Measurements from ENCODE around the gene SMIM32.

DNA sequence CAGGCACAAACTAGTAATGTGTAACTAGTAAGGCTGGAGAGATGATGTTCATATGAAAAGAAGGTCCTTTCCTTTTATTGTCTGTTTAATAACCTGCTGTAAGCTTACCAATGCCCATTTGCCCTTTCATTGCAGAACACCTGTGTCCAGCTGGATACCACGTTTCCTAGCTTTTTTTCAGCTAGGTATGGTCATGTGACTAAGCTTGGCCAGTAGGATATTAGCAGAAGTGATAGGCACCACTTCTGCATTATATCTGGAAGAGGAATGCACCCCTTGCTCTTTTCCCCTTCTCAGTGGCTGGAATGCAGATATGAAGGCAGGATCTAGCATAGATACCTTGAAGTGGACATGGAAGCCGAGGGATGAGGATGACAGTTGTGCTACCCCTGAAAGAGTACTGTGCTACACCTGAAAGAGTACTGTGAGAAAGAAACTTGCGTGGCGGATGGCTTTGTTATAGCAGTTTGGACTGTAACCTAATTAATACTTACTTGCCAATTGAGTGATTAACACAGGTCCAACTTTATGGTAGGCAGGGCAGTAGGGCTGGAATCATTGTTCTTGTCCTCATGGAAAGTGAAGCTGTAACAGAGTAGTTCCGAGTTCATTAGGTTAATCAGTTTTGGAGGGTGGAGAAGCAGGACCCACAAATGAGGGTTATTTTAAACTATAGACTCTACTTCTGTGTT lies 6.8 kb downstream of the SMIM32 start:
- TF ChIP-seq, protein P1, sequence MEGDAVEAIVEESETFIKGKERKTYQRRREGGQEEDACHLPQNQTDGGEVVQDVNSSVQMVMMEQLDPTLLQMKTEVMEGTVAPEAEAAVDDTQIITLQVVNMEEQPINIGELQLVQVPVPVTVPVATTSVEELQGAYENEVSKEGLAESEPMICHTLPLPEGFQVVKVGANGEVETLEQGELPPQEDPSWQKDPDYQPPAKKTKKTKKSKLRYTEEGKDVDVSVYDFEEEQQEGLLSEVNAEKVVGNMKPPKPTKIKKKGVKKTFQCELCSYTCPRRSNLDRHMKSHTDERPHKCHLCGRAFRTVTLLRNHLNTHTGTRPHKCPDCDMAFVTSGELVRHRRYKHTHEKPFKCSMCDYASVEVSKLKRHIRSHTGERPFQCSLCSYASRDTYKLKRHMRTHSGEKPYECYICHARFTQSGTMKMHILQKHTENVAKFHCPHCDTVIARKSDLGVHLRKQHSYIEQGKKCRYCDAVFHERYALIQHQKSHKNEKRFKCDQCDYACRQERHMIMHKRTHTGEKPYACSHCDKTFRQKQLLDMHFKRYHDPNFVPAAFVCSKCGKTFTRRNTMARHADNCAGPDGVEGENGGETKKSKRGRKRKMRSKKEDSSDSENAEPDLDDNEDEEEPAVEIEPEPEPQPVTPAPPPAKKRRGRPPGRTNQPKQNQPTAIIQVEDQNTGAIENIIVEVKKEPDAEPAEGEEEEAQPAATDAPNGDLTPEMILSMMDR (IDR thresholded peaks at IDR 0.05) = no peak
- TF ChIP-seq POLR2A (IDR thresholded peaks at IDR 0.05; ENCODE audit: low read depth) (no peak), EP300 (IDR thresholded peaks at IDR 0.05) (no peak), POLR2AphosphoS5 (IDR thresholded peaks at IDR 0.05) (no peak)
